Esophagus muscularis mucosa (tissue), 4 donors: Measurements from ENCODE around the gene PPP1R12B. TPM values are rescaled to one million over a fixed set of nuclear protein-coding genes. Genes with fewer than 3 reads are reported as not detected.
"Not testable (repeated sequence)": the region's sequence is repeated elsewhere in the genome, so short reads cannot be mapped to it uniquely, and the experiment has no call there.

ENCODE experiments used
- DNase-seq: peaks from one replicate; pipeline ENCODE4 v3.0.0-alpha.2; 2017; ENCODE audit errors: extremely low spot score
- H3K27ac ChIP-seq, 4 donors: fragments of 200-600 bp; sonication (generic); replicated peaks in 1 of 4; 1 replicate in 3 of 4; 2 replicates in 1 of 4; pipeline ENCODE4 v1.5.1; 2016 to 2019; ENCODE audit warnings: mild to moderate bottlenecking in 1 of 4
- H3K27me3 ChIP-seq, 4 donors: fragments of 200-600 bp; sonication (generic); one replicate each; pipeline versions ENCODE4 v1.5.1 to v1.6.0; 2016 to 2019
- H3K36me3 ChIP-seq, 4 donors: fragments of 200-600 bp; sonication (generic); one replicate each; pipeline ENCODE4 v1.5.1; 2016 to 2019
- H3K4me1 ChIP-seq, 4 donors: fragments of 200-600 bp; sonication (generic); one replicate each; pipeline ENCODE4 v1.5.1; 2016 to 2019
- H3K4me3 ChIP-seq, 4 donors: fragments of 200-600 bp; sonication (generic); 1 replicate in 2 of 4; 2 replicates in 2 of 4; pipeline ENCODE4 v1.5.1; 2016 to 2019; ENCODE audit warnings: mild to moderate bottlenecking in 4 of 4, moderate library complexity in 1 of 4
- H3K9me3 ChIP-seq, 4 donors: fragments of 200-600 bp; sonication (generic); 1 replicate in 3 of 4; 2 replicates in 1 of 4; pipeline ENCODE4 v1.5.1; 2016 to 2019
- EP300 ChIP-seq: sonication (generic); formaldehyde crosslinking; IDR thresholded peaks from one replicate; pipeline ENCODE4 v1.6.1; 2017; ENCODE audit warnings: antibody characterized with exemption
- POLR2A ChIP-seq: fragments of 450-650 bp; IDR thresholded peaks from one replicate; pipeline ENCODE4 v1.6.1; 2017; ENCODE audit warnings: antibody characterized with exemption, moderate library complexity, mild to moderate bottlenecking, low read depth
- POLR2AphosphoS5 ChIP-seq, 2 donors: sonication (generic); formaldehyde crosslinking; IDR thresholded peaks; one replicate each; pipeline ENCODE4 v1.6.1; 2017; ENCODE audit warnings: antibody characterized with exemption in 2 of 2
- WGBS: methylation state at CpG from one replicate; pipeline ENCODE4 v1.1.5; 2018; 5-methylcytosine and 5-hydroxymethylcytosine counted together
- intact Hi-C: fragments of 100-400 bp; cut with DNase I; formaldehyde crosslinking; loops from one replicate; pipeline ENCODE4 v1.15.1; 2023
- total RNA-seq, 4 donors: library from RNA; depleted of rRNA; stranded (reverse); fragments of >200 nt; gene quantifications; one replicate each; pipeline versions ENCODE4 v1.1.0 to v1.2.1, GENCODE V29; 2016
- TF ChIP-seq, protein P1 (sequence below), 3 experiments: fragments of 200-600 bp in 2 of 3; fragments of 450-650 bp in 1 of 3; sonication (generic) in 2 of 3; IDR thresholded peaks; one replicate each; pipeline ENCODE4 v1.5.1; 2017 to 2019; ENCODE audit warnings: antibody characterized with exemption in 3 of 3, mild to moderate bottlenecking in 2 of 3, moderate library complexity in 1 of 3

The PPP1R12B gene
- total RNA-seq, 4 donors from 2014 or later, result 692 to 1,262 (median 949) TPM

DNA sequence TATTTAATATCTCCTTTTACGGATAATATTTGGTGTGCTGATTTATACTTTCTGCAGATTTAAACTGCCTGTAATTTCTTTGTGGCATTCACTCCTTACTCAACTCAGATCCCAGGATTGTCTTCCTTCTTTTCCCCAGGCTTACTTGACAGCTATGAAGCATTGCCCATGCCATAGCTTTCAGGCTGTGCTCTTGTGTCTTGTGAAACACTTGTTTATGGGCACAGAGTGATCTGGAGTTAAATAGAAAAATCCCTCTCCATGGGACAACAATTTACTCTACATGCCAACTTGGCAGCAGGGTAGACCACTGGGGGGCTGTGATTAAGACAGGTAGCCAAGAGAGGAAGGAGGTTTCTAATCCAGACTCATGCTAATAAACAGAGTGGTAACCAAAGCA lies 57.4 kb downstream of the PPP1R12B start:
- H3K9me3 ChIP-seq, result no peaks in the 10 kb centered on the region
- H3K36me3 ChIP-seq, result no peaks in the 10 kb centered on the region
- TF ChIP-seq, protein P1, sequence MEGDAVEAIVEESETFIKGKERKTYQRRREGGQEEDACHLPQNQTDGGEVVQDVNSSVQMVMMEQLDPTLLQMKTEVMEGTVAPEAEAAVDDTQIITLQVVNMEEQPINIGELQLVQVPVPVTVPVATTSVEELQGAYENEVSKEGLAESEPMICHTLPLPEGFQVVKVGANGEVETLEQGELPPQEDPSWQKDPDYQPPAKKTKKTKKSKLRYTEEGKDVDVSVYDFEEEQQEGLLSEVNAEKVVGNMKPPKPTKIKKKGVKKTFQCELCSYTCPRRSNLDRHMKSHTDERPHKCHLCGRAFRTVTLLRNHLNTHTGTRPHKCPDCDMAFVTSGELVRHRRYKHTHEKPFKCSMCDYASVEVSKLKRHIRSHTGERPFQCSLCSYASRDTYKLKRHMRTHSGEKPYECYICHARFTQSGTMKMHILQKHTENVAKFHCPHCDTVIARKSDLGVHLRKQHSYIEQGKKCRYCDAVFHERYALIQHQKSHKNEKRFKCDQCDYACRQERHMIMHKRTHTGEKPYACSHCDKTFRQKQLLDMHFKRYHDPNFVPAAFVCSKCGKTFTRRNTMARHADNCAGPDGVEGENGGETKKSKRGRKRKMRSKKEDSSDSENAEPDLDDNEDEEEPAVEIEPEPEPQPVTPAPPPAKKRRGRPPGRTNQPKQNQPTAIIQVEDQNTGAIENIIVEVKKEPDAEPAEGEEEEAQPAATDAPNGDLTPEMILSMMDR (IDR thresholded peaks at IDR 0.05), result no peak
- TF ChIP-seq EP300 (no peak), POLR2AphosphoS5 (IDR thresholded peaks at IDR 0.05) (no peak), POLR2A (no peak)
- H3K4me3 ChIP-seq, result no peak overlapping the region
- WGBS, result 97% methylated on average over 1 of the region's 1 CpG
- DNase-seq, result no peak
- peaks cover 27 to 51% (median 33%) of the 10 kb centered on the region in 4 donors for H3K4me1 ChIP-seq
- intact Hi-C loops, result no loop called here
- no peaks in the 10 kb centered on the region for H3K27me3 ChIP-seq
- H3K27ac ChIP-seq, result peak overlapping the region in 1 of 4 donors; percentile 23

DNA sequence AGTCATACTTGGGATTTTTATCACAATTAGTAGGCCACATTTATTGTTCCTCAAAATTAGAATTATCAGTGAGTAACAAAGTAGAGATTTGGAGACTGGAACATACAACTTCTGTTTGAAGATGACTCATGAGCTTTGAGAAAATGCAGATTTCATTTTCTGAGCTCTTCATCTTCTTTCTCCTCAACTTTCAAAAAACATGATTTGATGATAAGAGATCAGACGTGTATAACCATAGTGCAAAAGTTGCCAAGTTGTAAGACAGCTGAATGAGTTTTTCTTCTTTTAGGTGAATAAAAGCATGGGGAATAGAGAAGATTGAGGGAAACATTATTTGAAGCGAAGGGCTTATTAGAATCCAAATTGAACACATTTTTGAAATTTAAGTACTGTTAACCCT lies 58.4 kb downstream of the PPP1R12B start:
- H3K9me3 ChIP-seq, H3K36me3 ChIP-seq, H3K27ac ChIP-seq, H3K4me3 ChIP-seq, H3K27me3 ChIP-seq, DNase-seq, intact Hi-C loops: not testable (repeated sequence)
- 60% methylated on average over 2 of the region's 2 CpGs for WGBS
- H3K4me1 ChIP-seq, result peaks cover 36 to 51% (median 38%) of the 10 kb centered on the region in 4 donors

- Histone ChIP-seq H3K4me1 (peaks cover 34 to 51% (median 38%) of the 10 kb centered on the region in 4 donors), H3K27ac (peak overlapping the region in 1 of 4 donors; percentile 12)
- H3K4me3 ChIP-seq, H3K36me3 ChIP-seq, intact Hi-C loops, DNase-seq, H3K9me3 ChIP-seq, H3K27me3 ChIP-seq: not testable (repeated sequence)
- 54% methylated on average over 2 of the region's 2 CpGs for WGBS
Measured at GRCh38 chr1:202407378-202407777, 58.9 kb downstream of the PPP1R12B start.

GRCh38 chr1:202410251-202410650 lies 61.8 kb downstream of the PPP1R12B start:
- intact Hi-C loops, result loop anchor here (10.0 kb wide), 1 partner anchor 65 kb away; the partner anchor contains the start of genes PPP1R12B and UBE2T
- Histone ChIP-seq H3K27ac (peak overlapping the region in 2 of 4 donors; percentile 2 to 9), H3K4me1 (peaks cover 34 to 43% (median 37%) of the 10 kb centered on the region in 4 donors)
- H3K9me3 ChIP-seq, DNase-seq, H3K36me3 ChIP-seq, H3K27me3 ChIP-seq, H3K4me3 ChIP-seq: not testable (repeated sequence)
- WGBS, result 69% methylated on average over 2 of the region's 2 CpGs

GRCh38 chr1:202410854-202411357 lies 62.4 kb downstream of the PPP1R12B start:
- not testable (repeated sequence) for H3K27me3 ChIP-seq, H3K4me3 ChIP-seq, H3K36me3 ChIP-seq, DNase-seq, H3K9me3 ChIP-seq
- 65% methylated on average over 5 of the region's 5 CpGs for WGBS
- Histone ChIP-seq H3K4me1 (peaks cover 32 to 41% (median 34%) of the 10 kb centered on the region in 4 donors), H3K27ac (peak overlapping the region in 2 of 4 donors; percentile 9)
- intact Hi-C loops, result loop anchor here (10.0 kb wide), 1 partner anchor 66 kb away; the partner anchor contains the start of genes PPP1R12B and UBE2T

- DNase-seq, result no peak
- H3K9me3 ChIP-seq, result no peaks in the 10 kb centered on the region
- H3K4me1 ChIP-seq, result peaks cover 27 to 36% (median 29%) of the 10 kb centered on the region in 4 donors
- H3K4me3 ChIP-seq, result no peak overlapping the region
- no peaks in the 10 kb centered on the region for H3K36me3 ChIP-seq
- H3K27ac ChIP-seq, result no peak overlapping the region
- H3K27me3 ChIP-seq, result no peaks in the 10 kb centered on the region
- TF ChIP-seq EP300 (no peak), POLR2AphosphoS5 (IDR thresholded peaks at IDR 0.05) (no peak), POLR2A (no peak)
- TF ChIP-seq, protein P1 (IDR thresholded peaks at IDR 0.05), result no peak
- intact Hi-C loops, result loop anchor here (10.0 kb wide), 1 partner anchor 67 kb away; the partner anchor contains the start of genes PPP1R12B and UBE2T
Measured at GRCh38 chr1:202411422-202411821, 62.9 kb downstream of the PPP1R12B start.

GRCh38 chr1:202412421-202412820 lies 63.9 kb downstream of the PPP1R12B start:
- H3K27me3 ChIP-seq, H3K9me3 ChIP-seq, H3K36me3 ChIP-seq, H3K4me3 ChIP-seq, H3K27ac ChIP-seq, DNase-seq: not testable (repeated sequence)
- intact Hi-C loops, result loop anchor here (10.0 kb wide), 1 partner anchor 68 kb away; the partner anchor contains the start of genes PPP1R12B and UBE2T
- 57% methylated on average over 3 of the region's 3 CpGs for WGBS
- peaks cover 26 to 38% (median 31%) of the 10 kb centered on the region in 4 donors for H3K4me1 ChIP-seq
